Hematopoietic multipotent progenitor cell treated with erythropoietin and hydrocortisone succinate and interleukin-3 and kit ligand, for 4 days (in vitro differentiated cells): Measurements from ENCODE around the gene CLN3.
"Not testable (repeated sequence)": the region's sequence is repeated elsewhere in the genome, so short reads cannot be mapped to it uniquely, and the experiment has no call there.

Experiments
- DNase-seq: peaks from one replicate; pipeline ENCODE4 v3.0.0-alpha.2; 2015

CLN3 gene

DNA sequence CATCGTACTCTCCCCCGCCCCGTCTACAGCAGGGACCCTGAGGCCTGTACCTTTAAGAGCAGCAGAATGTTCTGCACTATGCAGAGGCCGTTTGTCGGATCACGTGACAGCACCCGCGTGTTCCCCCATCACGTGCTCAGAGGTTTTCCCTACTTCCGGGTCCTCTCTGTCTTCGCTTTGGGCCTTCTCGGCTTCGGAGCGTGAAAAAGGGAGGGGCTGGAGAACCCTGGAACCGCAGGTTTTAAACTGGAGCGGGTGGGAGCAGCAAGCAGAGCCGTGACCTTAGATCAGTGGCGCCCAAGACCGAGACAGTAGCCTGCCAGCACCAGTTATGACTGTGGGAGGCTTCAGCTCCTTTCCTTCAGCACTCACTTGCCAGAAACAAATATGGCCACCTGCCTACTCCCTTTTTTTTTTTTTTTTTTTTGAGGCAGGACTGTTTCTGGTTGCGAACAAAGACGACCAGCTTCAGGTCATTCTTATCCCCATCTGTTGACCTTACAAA lies at the start of gene CLN3:
Gene CLN3, minus strand, starts transcription at position 105 of the 505 bp plus-strand sequence. CDS start 315 bp downstream, outside the sequence.
- peak; percentile 98 for DNase-seq

DNA sequence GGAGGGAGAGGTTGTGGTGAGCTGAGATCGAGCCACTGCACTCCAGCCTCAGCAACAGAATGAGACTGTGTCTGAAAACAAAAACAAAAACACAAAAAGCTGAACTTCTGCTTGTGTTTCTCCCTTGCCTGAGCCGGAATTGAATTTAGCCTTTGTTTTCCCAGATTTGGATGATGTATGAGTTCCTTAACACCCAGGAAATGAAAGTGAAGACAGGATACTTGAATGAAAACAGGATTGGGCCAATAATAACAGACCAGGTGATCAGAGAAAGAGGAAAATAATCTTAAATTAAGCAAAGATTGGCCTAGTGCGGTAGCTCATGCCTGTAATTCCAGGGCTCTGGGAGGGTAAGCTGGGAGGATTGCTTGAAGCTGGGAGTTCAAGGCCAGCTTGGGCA lies 48.5 kb upstream of the CLN3 start:
- DNase-seq = no peak

DNA sequence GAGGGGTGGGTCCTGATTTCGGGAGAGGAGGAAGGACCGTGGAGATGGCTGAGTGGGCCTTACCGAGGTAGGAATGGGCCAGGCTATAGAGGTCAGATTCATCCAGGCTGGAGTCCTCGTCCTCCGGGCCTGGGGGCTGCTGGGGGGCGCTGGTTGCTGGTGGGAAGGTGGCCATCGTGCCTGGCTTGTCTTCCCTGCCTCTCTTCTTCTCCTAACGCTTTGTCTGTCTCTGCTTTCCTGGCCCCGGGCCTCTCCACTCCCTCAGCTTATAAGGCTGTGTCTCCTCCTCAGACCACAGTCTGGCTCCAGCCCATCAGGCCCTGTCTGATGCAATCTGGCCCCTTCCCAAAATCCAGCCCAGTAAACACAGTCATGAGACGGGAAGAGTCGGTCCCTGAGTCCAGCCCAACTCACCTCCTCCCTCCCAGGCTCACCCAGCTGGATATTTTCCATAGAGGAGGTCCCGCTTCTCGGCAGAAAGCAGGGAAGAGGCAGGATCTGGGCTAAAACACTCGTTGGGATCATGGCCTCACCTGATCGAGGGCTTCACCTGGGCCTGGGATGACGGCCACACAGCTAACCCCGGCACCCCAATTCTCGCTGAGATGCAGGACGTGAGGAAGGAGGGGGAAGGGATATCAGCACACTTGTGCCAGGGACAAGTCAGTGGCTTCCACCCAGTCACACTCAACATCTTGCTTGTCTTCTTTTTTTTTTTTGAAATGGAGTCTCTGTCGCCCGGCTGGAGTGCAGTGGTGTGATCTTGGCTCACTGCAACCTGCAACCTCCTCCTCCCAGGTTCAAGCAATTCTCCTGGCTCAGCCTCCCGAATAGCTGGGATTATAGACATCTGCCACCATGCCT lies 47.1 kb upstream of the CLN3 start, which contains the start of gene NUPR1:
Gene NUPR1, minus strand, starts transcription at position 242 of the 864 bp plus-strand sequence. Its CDS starts 67 bp downstream, at position 175.
- DNase-seq = no peak

DNA sequence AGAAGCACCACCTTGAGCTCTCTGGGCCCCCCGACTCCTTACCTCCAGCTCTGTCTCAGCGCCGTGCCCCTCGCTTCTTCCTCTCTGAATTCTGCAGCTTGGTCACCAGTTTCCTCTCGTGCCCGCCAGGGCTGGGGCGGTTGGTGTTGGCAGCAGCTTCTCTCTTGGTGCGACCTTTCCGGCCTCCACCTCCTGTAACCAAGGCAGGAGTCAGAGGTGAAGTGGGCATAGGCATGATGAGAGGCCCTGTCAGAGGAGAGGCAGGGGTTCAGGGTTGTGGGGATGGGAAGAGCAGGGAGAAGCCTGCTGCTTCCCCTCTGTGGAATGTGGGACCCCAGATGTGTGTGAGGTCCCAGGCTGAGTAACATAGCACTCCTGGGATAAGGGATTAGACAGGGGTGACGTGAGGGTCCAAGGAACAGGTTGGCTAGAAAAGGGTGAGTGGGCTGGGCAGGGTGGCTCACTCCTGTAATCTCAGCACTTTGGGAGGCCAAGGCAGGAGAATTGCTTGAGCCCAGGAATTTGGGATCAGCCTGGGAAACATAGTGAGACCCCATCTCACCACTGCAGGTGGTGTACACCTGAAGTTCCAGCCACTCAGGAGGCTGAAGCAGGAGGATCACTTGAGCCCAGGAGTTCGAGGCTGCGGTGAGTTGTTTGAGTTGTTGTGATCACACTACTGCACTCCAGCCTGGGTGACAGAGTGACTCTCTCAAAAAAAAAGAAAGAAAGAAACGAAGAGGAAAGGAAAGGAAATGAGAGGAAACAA lies 46.3 kb upstream of the CLN3 start:
- DNase-seq = no peak

DNA sequence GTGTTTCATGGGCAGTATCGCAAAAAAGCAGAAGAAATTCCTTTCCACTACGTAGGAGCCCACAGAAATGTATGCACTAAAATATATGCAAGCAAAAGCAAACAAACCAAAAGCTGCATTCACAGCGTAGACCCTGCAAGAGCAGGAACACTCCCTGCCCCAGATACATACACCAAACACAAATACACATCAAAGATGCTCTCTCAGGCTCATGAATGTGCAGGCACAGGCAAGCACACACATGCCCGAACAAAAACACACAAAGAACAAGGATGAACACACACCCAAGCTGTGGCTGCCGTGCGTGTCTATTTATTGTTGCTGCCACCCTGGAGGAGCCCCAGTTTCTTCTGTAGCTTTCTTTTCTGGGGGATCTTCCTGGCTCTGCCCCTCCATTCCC lies 45.2 kb upstream of the CLN3 start:
- DNase-seq = no peak

DNA sequence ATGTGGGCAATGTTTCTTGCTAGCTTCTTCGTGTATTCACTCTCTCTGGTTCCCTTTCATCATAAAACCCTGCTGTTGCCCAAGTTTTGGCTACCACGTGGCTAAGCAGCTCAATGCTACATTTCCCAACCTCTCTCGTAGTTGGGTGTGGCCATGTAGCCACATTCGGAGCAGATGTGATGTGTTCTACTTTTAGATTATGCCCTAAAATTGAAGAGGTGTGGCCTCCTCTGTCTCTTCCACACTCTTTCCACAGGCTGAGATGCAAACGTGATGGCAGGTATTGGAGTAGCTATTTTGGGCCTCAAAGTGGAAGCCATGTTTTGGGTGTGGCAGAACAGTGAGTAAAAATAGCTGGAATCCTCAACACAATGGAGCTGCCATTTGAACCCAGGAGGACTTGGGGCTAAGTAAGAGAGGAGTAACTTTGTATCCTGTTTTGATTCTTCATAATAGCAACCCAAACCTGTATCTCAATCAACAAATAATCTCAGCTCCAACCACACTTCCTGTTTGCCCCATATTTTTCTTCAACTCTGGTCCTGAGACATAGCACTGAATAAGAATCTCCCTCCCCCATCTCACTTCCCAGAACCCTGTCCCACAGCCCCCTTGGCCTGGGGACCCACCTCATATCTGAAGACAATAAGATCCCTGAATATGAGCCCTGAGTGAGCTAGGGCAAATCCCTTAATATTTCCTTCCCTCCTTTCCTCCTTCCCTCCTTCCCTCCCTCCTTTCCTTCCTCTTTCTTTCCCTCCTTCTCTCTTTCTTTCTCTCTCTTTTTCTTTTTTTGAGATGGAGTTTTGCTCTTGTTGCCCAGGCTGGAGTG lies 42.9 kb upstream of the CLN3 start:
- DNase-seq = peak; percentile 88

DNA sequence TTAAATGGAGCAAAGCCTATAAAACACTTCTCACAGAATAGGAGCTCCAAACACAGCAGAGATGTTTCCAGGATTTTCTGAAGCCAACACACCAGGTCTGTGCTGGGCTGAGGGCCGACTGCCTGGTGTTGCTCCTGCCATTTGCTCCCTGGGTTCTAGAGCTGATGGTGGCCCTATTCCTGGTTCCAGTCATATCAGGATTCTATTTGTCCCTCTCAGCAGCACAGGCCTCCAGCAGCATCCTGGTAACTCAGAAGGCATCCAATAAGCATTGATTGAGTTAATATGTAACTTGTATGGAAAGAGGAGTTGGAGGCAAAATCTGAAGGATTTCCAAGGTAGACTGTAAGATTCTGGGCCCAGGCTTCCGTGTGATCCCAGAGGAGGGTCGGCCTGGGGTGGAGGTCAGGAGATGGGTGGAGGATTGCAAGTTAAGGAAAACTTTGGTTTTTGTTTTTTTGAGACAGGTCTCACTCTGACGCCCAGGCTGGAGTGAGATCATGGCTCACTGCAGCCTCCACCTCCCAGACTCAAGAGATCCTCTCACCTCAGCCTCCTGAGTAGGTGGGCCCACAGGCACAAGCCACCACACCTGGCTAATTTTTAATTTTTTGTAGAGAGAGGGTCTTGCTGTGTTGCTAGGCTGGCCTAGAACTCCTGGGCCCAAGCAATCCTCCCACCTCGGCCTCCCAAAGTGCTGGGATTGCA lies 41.2 kb upstream of the CLN3 start:
- no peak for DNase-seq

DNA sequence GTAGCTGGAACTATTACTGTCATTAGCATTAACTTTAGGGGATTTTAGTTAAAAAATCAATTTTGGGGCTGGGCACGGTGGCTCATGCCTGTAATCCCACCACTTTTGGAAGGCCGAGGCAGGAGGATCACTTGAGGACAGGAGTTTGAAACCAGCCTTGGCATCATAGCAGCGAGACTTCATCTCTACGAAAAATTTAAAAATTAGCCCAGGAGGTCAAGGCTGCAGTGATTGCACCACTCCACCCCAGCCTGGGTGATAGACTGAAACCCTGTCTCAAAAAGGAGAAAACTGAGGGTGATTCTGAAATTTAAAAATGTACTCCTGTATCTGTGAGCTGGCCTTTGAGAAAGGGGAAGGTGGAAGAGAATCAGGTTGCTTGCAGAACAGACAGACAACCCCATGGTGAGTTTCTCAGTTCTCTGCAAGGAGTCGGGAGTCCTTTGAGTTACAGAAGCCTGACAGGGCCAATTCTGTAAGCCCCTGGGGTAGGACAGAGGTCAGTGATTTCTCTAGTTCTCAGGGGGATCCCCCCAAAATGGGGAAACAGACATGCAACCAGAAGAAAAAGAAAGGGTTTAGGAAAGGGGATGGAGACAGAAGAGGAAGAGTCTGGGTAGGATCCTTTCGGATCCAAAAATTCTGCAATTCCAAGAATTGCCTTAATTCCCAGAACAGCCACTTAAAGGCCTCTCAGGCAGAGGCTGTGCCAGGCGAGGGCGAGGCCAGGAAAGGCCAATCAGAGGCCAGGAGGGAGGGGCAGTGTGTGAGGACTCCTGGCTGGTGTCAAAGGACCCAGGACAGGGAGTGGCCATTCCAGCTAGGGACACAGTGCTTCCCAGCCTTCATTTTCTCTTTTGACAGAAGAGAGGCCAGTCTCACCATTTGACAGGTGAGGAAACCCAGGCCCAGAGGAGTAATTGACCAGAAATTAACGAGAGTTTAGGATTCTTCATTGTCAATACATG lies 40.2 kb upstream of the CLN3 start:
- no peak for DNase-seq

DNA sequence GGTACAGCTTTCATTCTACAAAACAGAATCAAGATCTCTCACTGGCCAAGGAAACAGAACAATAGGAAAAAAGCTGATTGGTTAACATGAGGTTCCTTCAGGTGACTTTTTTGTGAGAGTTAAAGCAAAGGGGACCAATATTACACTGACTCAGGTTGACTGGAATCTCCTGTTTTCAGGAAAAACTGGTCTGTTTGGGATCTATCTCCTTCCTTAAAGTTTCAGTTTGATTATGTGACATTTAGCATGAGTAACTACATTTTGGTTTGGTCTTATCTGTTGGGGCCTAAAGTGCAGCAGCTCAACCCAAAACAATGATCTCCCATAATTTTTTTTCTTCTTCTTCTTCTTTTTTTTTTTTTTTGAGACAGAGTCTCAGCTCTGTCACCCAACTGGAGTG lies 37.2 kb upstream of the CLN3 start:
- DNase-seq = no peak

- no peak for DNase-seq
Observed at GRCh38 chr16:28528463-28528867, 36.6 kb upstream of the CLN3 start.

- DNase-seq = no peak
Observed at GRCh38 chr16:28527985-28528384, 36.1 kb upstream of the CLN3 start.

GRCh38 chr16:28527100-28527785 lies 35.4 kb upstream of the CLN3 start:
- DNase-seq = not testable (repeated sequence)

DNA sequence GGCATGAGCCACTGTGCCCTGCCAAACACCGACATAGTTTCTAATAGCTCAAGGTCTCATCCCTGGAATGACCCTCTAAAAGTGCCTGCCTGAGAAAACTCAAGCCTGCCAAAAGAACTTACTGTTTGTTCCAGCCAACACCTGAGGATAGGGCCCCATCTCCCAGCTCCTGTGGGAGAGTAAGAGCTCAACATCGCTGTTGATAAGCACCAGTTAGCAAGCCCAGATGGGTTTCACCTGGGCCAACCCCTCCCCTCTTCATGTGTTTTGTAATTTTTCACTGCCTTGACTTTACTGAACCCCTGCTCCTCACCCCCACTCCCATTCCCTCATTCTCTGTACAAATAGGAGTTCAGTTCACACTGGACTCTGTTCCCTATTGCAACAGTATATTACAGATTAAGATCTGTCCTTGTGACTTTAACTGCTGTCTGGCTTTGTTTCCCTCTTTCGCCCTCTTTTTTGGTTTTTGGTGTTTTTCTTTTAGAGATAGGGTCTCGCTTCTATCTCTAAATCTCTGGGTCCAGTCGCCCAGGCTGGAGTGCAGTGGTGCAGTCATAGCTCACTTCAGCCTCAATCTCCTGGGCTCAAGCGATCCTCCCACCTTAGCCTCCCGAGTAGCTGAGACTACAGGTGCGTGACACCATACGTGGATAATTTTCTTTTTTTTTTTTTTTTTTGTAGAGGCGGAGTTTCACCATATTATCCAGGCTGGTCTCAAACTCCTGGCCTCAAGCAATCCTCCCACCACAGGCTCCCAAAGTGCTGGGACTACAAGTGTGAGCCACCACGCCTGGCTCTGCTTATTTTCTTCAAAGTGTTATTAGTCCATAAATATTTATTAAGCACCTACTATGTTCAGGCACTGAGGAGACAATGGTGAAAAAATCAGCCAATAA lies 34.6 kb upstream of the CLN3 start:
- no peak for DNase-seq

DNA sequence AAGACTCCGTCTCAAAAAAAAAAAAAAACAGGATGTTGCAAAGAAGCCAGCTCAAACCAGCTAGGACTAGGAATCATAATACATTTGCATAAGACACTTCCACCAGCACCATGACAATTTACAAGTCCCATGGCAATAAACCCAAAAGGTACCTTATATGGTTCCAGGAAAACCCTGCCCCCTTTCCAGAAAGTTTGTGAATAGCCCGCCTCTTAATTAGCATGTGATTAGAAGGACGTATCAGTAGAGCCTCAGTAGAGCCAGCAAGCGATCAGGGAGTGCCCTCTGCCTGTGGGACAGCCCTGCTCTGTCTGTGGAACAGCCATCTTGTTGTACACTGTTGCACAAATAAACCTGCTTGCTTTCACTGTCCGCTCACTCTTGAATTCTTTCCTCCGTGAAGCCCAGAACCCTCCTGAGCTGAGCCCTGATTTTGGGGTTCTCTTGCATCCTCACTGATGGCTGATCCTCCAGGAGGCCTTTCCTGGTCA lies 32.9 kb upstream of the CLN3 start:
- peak; percentile 62 for DNase-seq

GRCh38 chr16:28522792-28523191 lies 30.9 kb upstream of the CLN3 start:
- DNase-seq = no peak

GRCh38 chr16:28521436-28521835 lies 29.6 kb upstream of the CLN3 start:
- no peak for DNase-seq

GRCh38 chr16:28520672-28521071 lies 28.8 kb upstream of the CLN3 start:
- no peak for DNase-seq

GRCh38 chr16:28514246-28514645 lies 22.4 kb upstream of the CLN3 start:
- DNase-seq = no peak
